Raji (cell line): ENCODE data around the gene FBXO34.

Experiments used
- POLR2A ChIP-seq: IDR thresholded peaks from 2 replicates; pipeline ENCODE4 v1.6.1; 2011; ENCODE audit warnings: low read depth, low read length, control low read depth; ENCODE audit not compliant: insufficient read depth

The FBXO34 gene

GRCh38 chr14:55348766-55349453 lies 77.7 kb downstream of the FBXO34 start:
- TF ChIP-seq POLR2A = no peak

DNA sequence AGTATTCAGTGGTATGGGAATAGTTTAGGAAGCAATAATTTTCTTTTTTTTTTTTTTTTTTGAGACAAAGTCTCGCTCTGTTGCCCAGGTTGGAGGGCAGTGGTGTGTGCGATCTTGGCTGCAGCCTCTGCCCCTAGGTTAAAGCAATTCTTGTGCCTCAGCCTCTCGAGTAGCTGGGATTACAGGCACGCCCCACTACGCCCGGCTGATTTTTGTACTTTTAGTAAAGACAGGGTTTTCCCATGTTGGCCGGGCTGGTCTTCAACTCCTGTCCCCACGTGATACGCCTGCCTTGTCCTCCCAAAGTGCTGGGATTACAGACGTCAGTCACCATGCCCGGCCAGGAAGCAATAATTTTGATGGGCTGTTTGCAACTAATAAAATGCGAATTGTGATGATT lies 78.3 kb downstream of the FBXO34 start:
- TF ChIP-seq POLR2A = no peak

- TF ChIP-seq POLR2A = no peak
Measured at GRCh38 chr14:55350461-55350860, 79.2 kb downstream of the FBXO34 start.

DNA sequence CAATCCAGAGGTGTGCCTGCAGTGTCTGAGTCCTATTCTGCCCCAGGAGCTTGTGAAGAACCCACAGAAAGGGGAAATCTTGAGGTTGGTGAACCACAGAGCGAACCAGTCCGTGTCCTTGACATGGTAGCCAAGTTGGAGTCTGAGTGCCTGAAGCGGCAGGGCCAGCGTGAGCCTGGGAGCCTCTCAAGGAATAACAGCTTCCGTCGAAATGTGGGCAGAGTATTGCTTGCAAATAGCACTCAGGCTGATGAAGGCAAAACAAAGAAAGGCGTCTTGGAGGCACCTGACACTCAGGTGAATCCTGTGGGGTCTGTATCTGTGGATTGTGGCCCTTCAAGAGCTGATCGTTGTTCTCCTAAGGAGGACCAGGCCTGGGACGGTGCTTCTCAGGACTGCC lies 79.9 kb downstream of the FBXO34 start:
- no peak for TF ChIP-seq POLR2A

GRCh38 chr14:55352201-55352600 lies 81.0 kb downstream of the FBXO34 start:
- TF ChIP-seq POLR2A = no peak

- no peak for TF ChIP-seq POLR2A
Measured at GRCh38 chr14:55353686-55354467, 82.7 kb downstream of the FBXO34 start.

DNA sequence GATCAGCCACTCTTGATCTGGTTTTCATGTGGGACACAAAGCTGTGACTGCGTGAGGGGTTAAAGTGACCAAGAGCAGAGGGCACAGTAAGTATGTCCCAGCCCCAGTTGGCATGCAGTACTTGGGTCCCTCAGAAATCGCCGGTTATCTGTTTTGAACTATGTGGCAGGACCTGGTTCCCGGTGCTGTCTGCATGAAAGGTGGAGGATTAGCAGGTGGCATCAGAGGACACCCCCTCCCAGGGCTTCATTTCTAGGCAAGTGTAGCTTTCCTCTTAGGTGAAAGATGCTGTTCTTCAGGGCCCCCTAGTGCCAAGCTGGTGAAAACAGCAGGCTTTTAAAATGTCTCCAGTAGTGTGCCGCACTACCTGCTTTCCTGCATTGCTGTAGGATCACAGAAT lies 83.3 kb downstream of the FBXO34 start:
- no peak for TF ChIP-seq POLR2A

DNA sequence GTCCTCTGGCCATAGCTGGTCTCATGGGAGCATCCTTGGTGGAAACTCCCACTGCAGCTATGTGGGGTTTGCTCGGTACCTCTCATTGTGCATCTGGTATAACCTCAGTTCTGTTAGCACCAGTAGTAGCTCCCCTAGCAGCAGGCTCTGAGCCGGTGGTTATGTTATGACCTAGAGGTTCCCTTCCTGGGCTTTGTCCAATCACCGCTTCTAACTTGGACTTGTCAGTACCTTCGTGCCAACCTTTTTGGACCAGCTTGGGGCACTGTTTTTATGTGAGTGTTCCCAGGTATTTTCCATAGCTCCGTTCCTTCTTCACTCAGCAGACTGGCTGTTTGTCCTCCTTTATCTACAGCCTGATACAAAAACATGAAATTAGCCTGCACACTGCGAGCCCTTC lies 84.7 kb downstream of the FBXO34 start:
- no peak for TF ChIP-seq POLR2A

DNA sequence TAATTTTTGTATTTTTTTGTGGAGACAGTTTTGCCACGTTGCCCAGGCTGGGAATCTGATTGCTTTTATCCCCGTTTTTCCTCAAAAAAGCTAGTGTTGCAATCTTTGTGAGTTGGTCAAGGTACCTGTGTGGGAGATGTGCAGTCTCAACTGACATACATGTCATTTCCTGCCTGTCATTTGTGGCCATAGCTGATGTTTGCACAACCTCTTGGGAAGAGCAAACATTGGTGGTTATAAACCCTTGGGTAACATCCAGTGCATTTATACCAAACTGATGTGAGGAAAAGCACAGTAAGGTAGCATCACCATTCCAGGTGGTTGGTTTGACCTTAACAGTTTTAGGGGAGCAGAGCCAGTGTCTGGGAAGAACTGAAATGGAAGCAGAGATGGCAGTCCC lies 85.7 kb downstream of the FBXO34 start:
- no peak for TF ChIP-seq POLR2A

GRCh38 chr14:55359307-55359706 lies 88.1 kb downstream of the FBXO34 start:
- no peak for TF ChIP-seq POLR2A

DNA sequence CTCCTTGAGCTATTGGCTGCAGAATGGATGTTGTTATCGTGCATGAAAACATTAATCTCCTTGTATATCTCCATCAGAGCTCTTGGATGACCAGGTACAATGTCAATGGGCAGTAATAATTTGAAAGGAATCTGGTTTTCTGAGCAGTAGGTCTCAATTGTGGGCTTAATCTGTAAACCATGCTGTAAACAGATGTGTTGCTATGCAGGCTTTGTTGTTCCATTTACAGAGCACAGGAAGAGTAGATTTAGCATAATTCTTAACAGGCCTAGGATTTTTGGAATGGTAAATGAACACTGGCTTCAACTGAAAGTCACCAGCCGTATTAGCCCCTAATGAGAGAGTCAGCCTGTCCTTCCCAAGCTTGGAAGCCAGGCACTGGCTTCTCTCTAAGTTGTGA lies 90.0 kb downstream of the FBXO34 start:
- TF ChIP-seq POLR2A = no peak

DNA sequence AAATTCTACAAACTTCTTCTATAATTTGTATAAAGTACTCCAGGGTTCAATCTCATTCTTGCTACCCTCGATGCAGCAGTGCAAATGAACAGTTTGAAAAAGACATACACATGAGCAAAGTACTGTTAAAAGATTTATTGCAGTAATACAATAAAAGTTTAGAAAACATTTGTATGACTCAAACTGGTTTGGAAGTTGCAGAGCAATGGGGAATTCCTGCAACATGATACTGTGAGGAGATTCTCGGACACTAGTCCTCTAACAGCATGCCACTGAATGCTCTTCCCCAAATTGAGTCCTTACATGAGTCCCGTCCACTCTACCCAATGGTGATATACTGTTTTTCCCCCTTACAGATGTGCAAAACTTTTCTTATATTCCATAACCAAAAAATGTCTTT lies 95.0 kb downstream of the FBXO34 start:
- no peak for TF ChIP-seq POLR2A

DNA sequence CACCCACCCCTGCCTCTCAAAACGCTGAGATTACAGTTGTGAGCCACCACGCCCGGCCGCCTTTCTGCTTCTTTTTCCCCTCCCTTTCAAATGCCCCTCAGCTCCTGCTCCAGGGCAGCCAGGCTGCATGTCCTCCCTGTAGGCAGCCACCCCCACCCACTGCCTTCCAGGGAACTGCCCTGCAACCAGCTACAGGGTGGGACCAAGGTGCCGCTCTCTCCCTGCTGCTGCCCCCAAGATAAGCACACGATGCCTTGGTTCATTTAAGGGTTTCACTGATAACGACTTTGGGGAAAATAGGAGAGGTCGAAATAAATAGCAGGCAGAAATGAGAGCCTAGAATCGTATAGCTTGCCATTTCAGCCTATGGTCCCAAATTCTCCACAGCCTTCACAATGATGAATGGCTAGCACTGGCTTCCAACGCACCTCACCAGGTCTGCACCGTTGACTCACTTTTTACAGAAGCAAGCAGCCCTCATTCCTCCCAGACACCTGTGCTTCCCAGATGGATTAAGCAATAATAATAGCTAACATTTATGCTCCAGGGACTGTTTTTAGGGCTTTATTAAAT lies 99.7 kb downstream of the FBXO34 start:
- no peak for TF ChIP-seq POLR2A

- TF ChIP-seq POLR2A = no peak
Measured at GRCh38 chr14:55372423-55372822, 101.2 kb downstream of the FBXO34 start.

- no peak for TF ChIP-seq POLR2A
Measured at GRCh38 chr14:55372825-55373224, 101.6 kb downstream of the FBXO34 start.
